Natural killer cell (primary cell): ENCODE measurements around the gene MIEF1. TPM values are rescaled to one million over a fixed set of nuclear protein-coding genes. Genes with fewer than 3 reads are reported as not detected.

Experiments
- ATAC-seq, 3 donors: fragments of 150-1000 bp in 2 of 3; fragments of 200-7000 bp in 1 of 3; cut with Tn5 transposase; 1 replicate in 1 of 3; 2 replicates in 2 of 3; pipeline ENCODE4 v1.10.0; 2021; ENCODE audit warnings: mild to moderate bottlenecking in 2 of 3, moderate library complexity in 2 of 3
- DNase-seq, 2 donors: peaks; one replicate each; pipeline versions ENCODE4 v3.0.0 to v3.0.0-alpha.2; 2013 to 2021; ENCODE audit warnings: mixed read lengths in 1 of 2
- H3K27ac ChIP-seq: one replicate; pipeline ENCODE4 v1.5.1; 2013; ENCODE audit warnings: mild to moderate bottlenecking, low read length
- H3K27me3 ChIP-seq: one replicate; pipeline ENCODE4 v1.6.1; 2013; ENCODE audit warnings: low read length; ENCODE audit not compliant: control insufficient read depth, insufficient read depth
- H3K36me3 ChIP-seq: one replicate; pipeline ENCODE4 v1.6.1; 2013; ENCODE audit warnings: low read length; ENCODE audit not compliant: control insufficient read depth, insufficient read depth
- H3K4me1 ChIP-seq: one replicate; pipeline ENCODE4 v1.6.1; 2013; ENCODE audit warnings: low read length; ENCODE audit not compliant: control insufficient read depth, insufficient read depth
- H3K4me3 ChIP-seq: one replicate; pipeline ENCODE4 v1.5.1; 2013; ENCODE audit warnings: low read length
- H3K9me3 ChIP-seq: one replicate; pipeline ENCODE4 v1.6.1; 2013; ENCODE audit warnings: low read length; ENCODE audit not compliant: control insufficient read depth, insufficient read depth
- H3K27ac Mint-ChIP-seq, 2 donors: one replicate each; pipeline ENCODE4 v1.8.0; 2022; ENCODE audit warnings: mild to moderate bottlenecking in 2 of 2, mixed read lengths in 2 of 2, moderate library complexity in 1 of 2
- H3K27me3 Mint-ChIP-seq, 2 donors: one replicate each; pipeline ENCODE4 v1.8.0; 2022; ENCODE audit warnings: low read depth in 2 of 2, mixed read lengths in 2 of 2
- H3K36me3 Mint-ChIP-seq: one replicate; pipeline ENCODE4 v1.8.0; 2022; ENCODE audit warnings: mixed read lengths
- H3K4me1 Mint-ChIP-seq, 2 donors: one replicate each; pipeline ENCODE4 v1.8.0; 2022; ENCODE audit warnings: mixed read lengths in 2 of 2
- H3K4me3 Mint-ChIP-seq: one replicate; pipeline ENCODE4 v1.8.0; 2022; ENCODE audit warnings: mild to moderate bottlenecking, moderate library complexity, mixed read lengths
- H3K9me3 Mint-ChIP-seq, 2 donors: one replicate each; pipeline ENCODE4 v1.8.0; 2022; ENCODE audit warnings: mixed read lengths in 2 of 2
- CTCF ChIP-seq: fragments of 200-600 bp; IDR thresholded peaks from one replicate; pipeline ENCODE4 v1.8.0; 2022; ENCODE audit warnings: antibody characterized with exemption
- WGBS: methylation state at CpG from one replicate; pipeline ENCODE4 v1.1.7; 2013; ENCODE audit warnings: missing lambda C conversion rate; ENCODE audit not compliant: insufficient coverage; 5-methylcytosine and 5-hydroxymethylcytosine counted together
- intact Hi-C: fragments of 100-400 bp; cut with micrococcal nuclease; formaldehyde crosslinking; loops from one replicate; pipeline ENCODE4 v1.14.2; 2022
- total RNA-seq, 4 donors: library from RNA; stranded (reverse); fragments of 120-200 nt in 1 of 4; gene quantifications; one replicate each; pipeline versions ENCODE4 v1.2.3 to v1.2.4, GENCODE V29; 2013 to 2022

Gene MIEF1
- total RNA-seq, 3 donors from 2014 or later (not counting 1 experiment from before 2014, with no cell fraction given) = 16.1 to 27.6 (median 25.1) TPM

GRCh38 chr22:39481054-39481453 lies 21.0 kb upstream of the MIEF1 start:
- Mint-ChIP-seq H3K27ac (no peak overlapping the region), H3K36me3 (no peaks in the 10 kb centered on the region), H3K4me1 (no peaks in the 10 kb centered on the region), H3K27me3 (no peaks in the 10 kb centered on the region), H3K4me3 (no peak overlapping the region), H3K9me3 (no peaks in the 10 kb centered on the region)
- no peak for TF ChIP-seq CTCF
- intact Hi-C loops = no loop called here
- 88% methylated on average over 16 of the region's 16 CpGs for WGBS
- Histone ChIP-seq H3K36me3 (no peaks in the 10 kb centered on the region), H3K4me3 (no peak overlapping the region), H3K9me3 (no peaks in the 10 kb centered on the region), H3K27ac (no peak overlapping the region), H3K27me3 (no peaks in the 10 kb centered on the region), H3K4me1 (no peaks in the 10 kb centered on the region)
- DNase-seq = no peak
- no peak for ATAC-seq

- no peaks in the 10 kb centered on the region for H3K4me1 ChIP-seq
- no peak overlapping the region for H3K4me3 Mint-ChIP-seq
- no peak overlapping the region for H3K4me3 ChIP-seq
- H3K9me3 Mint-ChIP-seq = no peaks in the 10 kb centered on the region
- H3K4me1 Mint-ChIP-seq = no peaks in the 10 kb centered on the region
- H3K27me3 ChIP-seq = no peaks in the 10 kb centered on the region
- intact Hi-C loops = no loop called here
- no peaks in the 10 kb centered on the region for H3K27me3 Mint-ChIP-seq
- WGBS = 90% methylated on average over 5 of the region's 5 CpGs
- no peaks in the 10 kb centered on the region for H3K36me3 ChIP-seq
- ATAC-seq = no peak
- no peaks in the 10 kb centered on the region for H3K36me3 Mint-ChIP-seq
- TF ChIP-seq CTCF = no peak
- DNase-seq = no peak
- no peak overlapping the region for H3K27ac Mint-ChIP-seq
- no peaks in the 10 kb centered on the region for H3K9me3 ChIP-seq
- no peak overlapping the region for H3K27ac ChIP-seq
Measured at GRCh38 chr22:39481595-39481994, 20.5 kb upstream of the MIEF1 start.

- no peak for ATAC-seq
- Mint-ChIP-seq H3K9me3 (no peaks in the 10 kb centered on the region), H3K4me1 (no peaks in the 10 kb centered on the region), H3K4me3 (no peak overlapping the region), H3K36me3 (no peaks in the 10 kb centered on the region), H3K27me3 (no peaks in the 10 kb centered on the region), H3K27ac (no peak overlapping the region)
- Histone ChIP-seq H3K4me1 (no peaks in the 10 kb centered on the region), H3K4me3 (no peak overlapping the region), H3K27me3 (no peaks in the 10 kb centered on the region), H3K27ac (no peak overlapping the region), H3K9me3 (no peaks in the 10 kb centered on the region), H3K36me3 (no peaks in the 10 kb centered on the region)
- TF ChIP-seq CTCF = no peak
- DNase-seq = no peak
- WGBS = 84% methylated on average over 3 of the region's 3 CpGs
- intact Hi-C loops = no loop called here
Measured at GRCh38 chr22:39482768-39483167, 19.3 kb upstream of the MIEF1 start.
